H9 (cell line): ENCODE data around the gene ZNF638. TPM values are rescaled to one million over a fixed set of nuclear protein-coding genes. Genes with fewer than 3 reads are reported as not detected.

Source experiments
- DNase-seq: peaks from one replicate; pipeline ENCODE4 v3.0.0-alpha.2; 2017
- H2AFZ ChIP-seq: one replicate; pipeline ENCODE4 v1.6.1; 2013; ENCODE audit warnings: mild to moderate bottlenecking, low read length, control low read depth, moderate library complexity
- H2AK5ac ChIP-seq: 2 replicates; pipeline ENCODE4 v1.6.1; 2013; ENCODE audit warnings: low read length, control low read depth, mixed read lengths; ENCODE audit not compliant: insufficient read length
- H2BK120ac ChIP-seq: one replicate; pipeline ENCODE4 v1.6.1; 2013; ENCODE audit warnings: low read depth, mild to moderate bottlenecking, low read length, control low read depth, inconsistent platforms; ENCODE audit not compliant: poor library complexity, severe bottlenecking
- H2BK12ac ChIP-seq: 2 replicates; pipeline ENCODE4 v1.6.1; 2013; ENCODE audit warnings: low read length, control low read depth, mixed read lengths, low read depth; ENCODE audit not compliant: insufficient read length
- H2BK15ac ChIP-seq: 2 replicates; pipeline ENCODE4 v1.6.1; 2013; ENCODE audit warnings: low read depth, low read length, control low read depth
- H2BK20ac ChIP-seq: one replicate; pipeline ENCODE4 v1.6.1; 2013; ENCODE audit warnings: low read depth, mild to moderate bottlenecking, low read length, control low read depth, inconsistent platforms; ENCODE audit not compliant: poor library complexity, severe bottlenecking
- H2BK5ac ChIP-seq: 2 replicates; pipeline ENCODE4 v1.6.1; 2013; ENCODE audit warnings: low read length, control low read depth, mixed read lengths; ENCODE audit not compliant: insufficient read length
- H3K14ac ChIP-seq: 2 replicates; pipeline ENCODE4 v1.6.1; 2013; ENCODE audit warnings: low read length, control low read depth; ENCODE audit not compliant: insufficient read depth
- H3K18ac ChIP-seq: 2 replicates; pipeline ENCODE4 v1.6.1; 2013; ENCODE audit warnings: low read depth, mild to moderate bottlenecking, mixed read lengths, low read length, control low read depth; ENCODE audit not compliant: insufficient read length
- H3K23ac ChIP-seq: 2 replicates; pipeline ENCODE4 v1.6.1; 2013; ENCODE audit warnings: low read length, control low read depth, mixed read lengths, low read depth; ENCODE audit not compliant: insufficient read length
- H3K23me2 ChIP-seq: 2 replicates; pipeline ENCODE4 v1.6.1; 2013; ENCODE audit warnings: low read depth, mild to moderate bottlenecking, mixed read lengths, low read length, control low read depth; ENCODE audit not compliant: insufficient read length, poor library complexity, severe bottlenecking
- H3K27ac ChIP-seq: 2 replicates; pipeline ENCODE4 v1.5.1; 2013; ENCODE audit warnings: low read length, control low read depth, mixed read lengths, low read depth; ENCODE audit not compliant: insufficient read length
- H3K27me3 ChIP-seq: 2 replicates; pipeline ENCODE4 v1.6.1; 2013; ENCODE audit warnings: low read length, control low read depth, inconsistent platforms; ENCODE audit not compliant: insufficient read depth
- H3K4ac ChIP-seq: 2 replicates; pipeline ENCODE4 v1.6.1; 2013; ENCODE audit warnings: low read depth, mild to moderate bottlenecking, control low read depth, inconsistent platforms, low read length, moderate library complexity
- H3K4me1 ChIP-seq: 2 replicates; pipeline ENCODE4 v1.6.1; 2013; ENCODE audit warnings: low read length, control low read depth, inconsistent platforms; ENCODE audit not compliant: insufficient read depth
- H3K4me2 ChIP-seq: 2 replicates; pipeline ENCODE4 v1.6.1; 2013; ENCODE audit warnings: low read length, control low read depth, mixed read lengths; ENCODE audit not compliant: insufficient read length, insufficient read depth
- H3K56ac ChIP-seq: 2 replicates; pipeline ENCODE4 v1.6.1; 2013; ENCODE audit warnings: low read depth, mild to moderate bottlenecking, mixed read lengths, low read length, control low read depth; ENCODE audit not compliant: insufficient read length
- H3K79me1 ChIP-seq: 2 replicates; pipeline ENCODE4 v1.6.1; 2013; ENCODE audit warnings: low read depth, mild to moderate bottlenecking, moderate library complexity, low read length, control low read depth, inconsistent platforms; ENCODE audit not compliant: insufficient read depth, poor library complexity, severe bottlenecking
- H3K79me2 ChIP-seq: 2 replicates; pipeline ENCODE4 v1.6.1; 2013; ENCODE audit warnings: low read length, control low read depth, inconsistent platforms; ENCODE audit not compliant: insufficient read depth
- H3K9ac ChIP-seq: 2 replicates; pipeline ENCODE4 v1.6.1; 2013; ENCODE audit warnings: low read length, control low read depth, mixed read lengths; ENCODE audit not compliant: insufficient read length; ENCODE audit errors: extremely low read depth
- H3K9me3 ChIP-seq: one replicate; pipeline ENCODE4 v1.6.1; 2013; ENCODE audit warnings: low read depth, low read length, inconsistent platforms; ENCODE audit not compliant: control insufficient read depth
- H3T11ph ChIP-seq: one replicate; pipeline ENCODE4 v1.6.1; 2013; ENCODE audit warnings: mild to moderate bottlenecking, low read length, control low read depth, inconsistent platforms
- H4K20me1 ChIP-seq: one replicate; pipeline ENCODE4 v1.6.1; 2013; ENCODE audit not compliant: control insufficient read depth, insufficient read length, insufficient read depth
- H4K5ac ChIP-seq: 2 replicates; pipeline ENCODE4 v1.6.1; 2013; ENCODE audit warnings: low read depth, mild to moderate bottlenecking, mixed read lengths, low read length, control low read depth; ENCODE audit not compliant: insufficient read length
- H4K8ac ChIP-seq: replicated peaks from 2 replicates; pipeline ENCODE4 v1.6.1; 2013; ENCODE audit warnings: low read length, control low read depth, mixed read lengths, low read depth; ENCODE audit not compliant: insufficient read length
- H4K91ac ChIP-seq: 2 replicates; pipeline ENCODE4 v1.6.1; 2013; ENCODE audit warnings: low read depth, mild to moderate bottlenecking, moderate library complexity, mixed read lengths, low read length, control low read depth; ENCODE audit not compliant: insufficient read length
- H3K27ac Mint-ChIP-seq, 3 experiments: 2 replicates in 2 of 3; 3 replicates in 1 of 3; pipeline ENCODE4 v1.8.0; 2020 to 2021; ENCODE audit warnings: mixed read lengths in 3 of 3, mild to moderate bottlenecking in 1 of 3, moderate library complexity in 1 of 3
- H3K27me3 Mint-ChIP-seq: 2 replicates; pipeline ENCODE4 v1.8.0; 2021; ENCODE audit warnings: low read depth, mild to moderate bottlenecking, moderate library complexity, mixed read lengths
- H3K36me3 Mint-ChIP-seq, 3 experiments: 2 replicates in 2 of 3; 3 replicates in 1 of 3; pipeline ENCODE4 v1.8.0; 2020 to 2021; ENCODE audit warnings: low read depth in 3 of 3, mixed read lengths in 3 of 3; ENCODE audit not compliant: insufficient read depth in 1 of 3
- H3K4me1 Mint-ChIP-seq, 2 experiments: 2 replicates each; pipeline ENCODE4 v1.8.0; 2020; ENCODE audit warnings: mixed read lengths in 2 of 2
- H3K4me3 Mint-ChIP-seq, 2 experiments: 2 replicates in 1 of 2; 3 replicates in 1 of 2; pipeline ENCODE4 v1.8.0; 2020 to 2021; ENCODE audit warnings: mild to moderate bottlenecking in 2 of 2, mixed read lengths in 2 of 2, moderate library complexity in 1 of 2
- H3K9me3 Mint-ChIP-seq, 2 experiments: 2 replicates in 1 of 2; 3 replicates in 1 of 2; pipeline ENCODE4 v1.8.0; 2020; ENCODE audit warnings: mild to moderate bottlenecking in 2 of 2, mixed read lengths in 2 of 2, moderate library complexity in 1 of 2
- WGBS: extraction: QIAGEN DNeasy Blood & Tissue Kit; methylation state at CpG from one replicate; pipeline ENCODE4 v1.1.7; 2013; ENCODE audit warnings: missing lambda C conversion rate, low lambda C conversion rate, mixed read lengths; ENCODE audit not compliant: insufficient read length; ENCODE audit errors: extremely low coverage; 5-methylcytosine and 5-hydroxymethylcytosine counted together
- total RNA-seq: library from RNA; stranded (reverse); gene quantifications from 2 replicates; pipeline ENCODE4 v1.2.1, GENCODE V29; 2021
- TF ChIP-seq, protein P1 (sequence below): fragments of 200-600 bp; sonication (generic); conservative IDR thresholded peaks from 3 replicates; pipeline ENCODE4 v1.8.0; 2021; ENCODE audit warnings: antibody characterized with exemption, mild to moderate bottlenecking

The ZNF638 gene
- total RNA-seq, 1 experiment from 2014 or later = 146 TPM

DNA sequence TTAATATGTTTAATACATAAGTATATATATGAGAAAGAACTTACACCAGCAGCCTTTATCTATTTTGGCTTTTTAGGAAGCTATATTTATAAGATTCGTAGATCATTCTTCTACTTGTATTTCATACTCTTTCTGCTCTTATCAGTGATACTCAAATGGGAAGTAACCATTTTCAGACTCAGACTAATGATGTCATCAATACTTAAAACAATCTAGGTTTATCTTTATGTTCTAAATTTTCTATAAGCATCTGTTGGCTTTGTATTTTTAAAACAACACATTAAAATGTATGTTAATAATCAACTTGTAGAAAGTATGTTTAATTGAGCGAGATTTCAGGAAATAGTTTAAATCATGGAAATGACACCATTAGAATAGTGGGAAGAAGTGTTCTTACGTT is 70.8 kb downstream of the ZNF638 start:
- H3K4me1 Mint-ChIP-seq = no peaks in the 10 kb centered on the region
- H3K4me3 Mint-ChIP-seq = no peak overlapping the region

More for the DNA sequence above, 70.8 kb downstream of the ZNF638 start:
- H3K18ac ChIP-seq = no peak overlapping the region
- no peak for DNase-seq
- Mint-ChIP-seq H3K27me3 (no peaks in the 10 kb centered on the region), H3K36me3 (peaks cover 30 to 75% (median 71%) of the 10 kb centered on the region in 3 experiments), H3K27ac (no peak overlapping the region; a peak in 1 of 7 replicates), H3K9me3 (no peaks in the 10 kb centered on the region)
- no peaks in the 10 kb centered on the region for H3K23me2 ChIP-seq
- H2BK15ac ChIP-seq = no peak overlapping the region
- TF ChIP-seq, protein P1, sequence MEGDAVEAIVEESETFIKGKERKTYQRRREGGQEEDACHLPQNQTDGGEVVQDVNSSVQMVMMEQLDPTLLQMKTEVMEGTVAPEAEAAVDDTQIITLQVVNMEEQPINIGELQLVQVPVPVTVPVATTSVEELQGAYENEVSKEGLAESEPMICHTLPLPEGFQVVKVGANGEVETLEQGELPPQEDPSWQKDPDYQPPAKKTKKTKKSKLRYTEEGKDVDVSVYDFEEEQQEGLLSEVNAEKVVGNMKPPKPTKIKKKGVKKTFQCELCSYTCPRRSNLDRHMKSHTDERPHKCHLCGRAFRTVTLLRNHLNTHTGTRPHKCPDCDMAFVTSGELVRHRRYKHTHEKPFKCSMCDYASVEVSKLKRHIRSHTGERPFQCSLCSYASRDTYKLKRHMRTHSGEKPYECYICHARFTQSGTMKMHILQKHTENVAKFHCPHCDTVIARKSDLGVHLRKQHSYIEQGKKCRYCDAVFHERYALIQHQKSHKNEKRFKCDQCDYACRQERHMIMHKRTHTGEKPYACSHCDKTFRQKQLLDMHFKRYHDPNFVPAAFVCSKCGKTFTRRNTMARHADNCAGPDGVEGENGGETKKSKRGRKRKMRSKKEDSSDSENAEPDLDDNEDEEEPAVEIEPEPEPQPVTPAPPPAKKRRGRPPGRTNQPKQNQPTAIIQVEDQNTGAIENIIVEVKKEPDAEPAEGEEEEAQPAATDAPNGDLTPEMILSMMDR = no peak
- no peak overlapping the region for H2AK5ac ChIP-seq
- no peak overlapping the region for H3K4ac ChIP-seq
- H2BK120ac ChIP-seq = no peak overlapping the region
- H3K4me2 ChIP-seq = no peak overlapping the region
- H3K56ac ChIP-seq = no peak overlapping the region
- no peak overlapping the region for H3K23ac ChIP-seq
- H4K20me1 ChIP-seq = no peaks in the 10 kb centered on the region
- no peaks in the 10 kb centered on the region for H3K4me1 ChIP-seq
- no peak overlapping the region for H3T11ph ChIP-seq
- H2BK12ac ChIP-seq = no peak overlapping the region
- no peak overlapping the region for H2BK5ac ChIP-seq
- H3K27ac ChIP-seq = no peak overlapping the region
- no peak overlapping the region for H2BK20ac ChIP-seq
- no peaks in the 10 kb centered on the region for H3K27me3 ChIP-seq
- H3K79me2 ChIP-seq = no peaks in the 10 kb centered on the region
- H3K79me1 ChIP-seq = no peaks in the 10 kb centered on the region
- no peak overlapping the region for H3K14ac ChIP-seq
- H3K9me3 ChIP-seq = no peaks in the 10 kb centered on the region
- H4K91ac ChIP-seq = no peak overlapping the region
- H4K8ac ChIP-seq = no peak overlapping the region
- no peak overlapping the region for H4K5ac ChIP-seq
- H3K9ac ChIP-seq = no peak overlapping the region
- 100% methylated on average over 1 of the region's 3 CpGs for WGBS
- no peak overlapping the region for H2AFZ ChIP-seq
